Measurements from ENCODE around the gene SFXN3.

The SFXN3 gene

DNA sequence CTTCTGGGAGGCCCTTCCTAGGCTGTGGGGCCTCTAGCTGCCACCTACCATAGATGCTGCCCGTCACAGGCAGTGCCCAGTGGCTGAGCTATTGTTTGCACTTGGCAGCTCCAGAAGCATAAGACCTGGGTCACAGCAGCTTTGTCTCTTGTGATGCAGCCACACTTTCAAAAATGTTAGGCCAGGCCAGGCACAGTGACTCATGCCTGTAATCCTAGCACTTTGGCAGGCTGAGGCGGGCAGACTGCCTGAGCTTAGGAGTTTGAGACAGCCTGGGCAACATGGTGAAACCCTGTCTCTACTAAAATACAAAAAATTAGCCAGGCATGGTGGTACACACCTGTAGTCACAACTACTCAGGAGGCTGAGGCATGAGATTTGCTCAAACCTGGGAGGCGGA is 21.3 kb downstream of the SFXN3 start:
- no peak overlapping the region for H3K4me3 ChIP-seq
- intact Hi-C loops (cut with DNase I; ENCODE audit: low total_unique reads): no loop called here
- no peaks in the 10 kb centered on the region for H3K36me3 ChIP-seq
- DNase-seq: peak; percentile 61 to 78
- H3K9me3 ChIP-seq: no peaks in the 10 kb centered on the region
- H3K4me1 ChIP-seq: peaks cover 0 to 16% (median 9%) of the 10 kb centered on the region in 4 donors
- no peak overlapping the region for H3K27ac ChIP-seq
- peaks cover 3 to 53% of the 10 kb centered on the region in 2 donors for H3K27me3 ChIP-seq
- TF ChIP-seq, protein P1, sequence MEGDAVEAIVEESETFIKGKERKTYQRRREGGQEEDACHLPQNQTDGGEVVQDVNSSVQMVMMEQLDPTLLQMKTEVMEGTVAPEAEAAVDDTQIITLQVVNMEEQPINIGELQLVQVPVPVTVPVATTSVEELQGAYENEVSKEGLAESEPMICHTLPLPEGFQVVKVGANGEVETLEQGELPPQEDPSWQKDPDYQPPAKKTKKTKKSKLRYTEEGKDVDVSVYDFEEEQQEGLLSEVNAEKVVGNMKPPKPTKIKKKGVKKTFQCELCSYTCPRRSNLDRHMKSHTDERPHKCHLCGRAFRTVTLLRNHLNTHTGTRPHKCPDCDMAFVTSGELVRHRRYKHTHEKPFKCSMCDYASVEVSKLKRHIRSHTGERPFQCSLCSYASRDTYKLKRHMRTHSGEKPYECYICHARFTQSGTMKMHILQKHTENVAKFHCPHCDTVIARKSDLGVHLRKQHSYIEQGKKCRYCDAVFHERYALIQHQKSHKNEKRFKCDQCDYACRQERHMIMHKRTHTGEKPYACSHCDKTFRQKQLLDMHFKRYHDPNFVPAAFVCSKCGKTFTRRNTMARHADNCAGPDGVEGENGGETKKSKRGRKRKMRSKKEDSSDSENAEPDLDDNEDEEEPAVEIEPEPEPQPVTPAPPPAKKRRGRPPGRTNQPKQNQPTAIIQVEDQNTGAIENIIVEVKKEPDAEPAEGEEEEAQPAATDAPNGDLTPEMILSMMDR (IDR thresholded peaks at IDR 0.05): no peak

DNA sequence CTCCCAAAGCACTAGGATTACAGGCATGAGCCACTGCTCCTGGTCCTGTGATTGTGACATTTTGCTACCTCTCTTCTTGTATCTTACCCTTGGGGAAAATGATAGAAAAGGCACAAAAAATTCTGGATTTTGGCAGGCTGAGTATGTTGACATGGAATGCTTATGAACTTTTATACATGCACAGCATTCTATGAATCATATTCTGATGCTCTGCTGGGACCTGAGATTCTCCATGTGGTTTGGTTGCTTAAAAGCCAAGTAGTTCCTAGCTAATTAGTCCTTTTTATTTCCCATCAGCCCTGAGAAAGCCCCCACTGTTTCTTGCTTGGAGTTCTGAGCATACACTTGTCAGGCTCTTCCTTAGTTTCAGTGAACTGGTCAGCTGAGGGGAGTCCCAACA is 22.5 kb downstream of the SFXN3 start:
- DNase-seq: no peak
- intact Hi-C loops (cut with DNase I; ENCODE audit: low total_unique reads): no loop called here

DNA sequence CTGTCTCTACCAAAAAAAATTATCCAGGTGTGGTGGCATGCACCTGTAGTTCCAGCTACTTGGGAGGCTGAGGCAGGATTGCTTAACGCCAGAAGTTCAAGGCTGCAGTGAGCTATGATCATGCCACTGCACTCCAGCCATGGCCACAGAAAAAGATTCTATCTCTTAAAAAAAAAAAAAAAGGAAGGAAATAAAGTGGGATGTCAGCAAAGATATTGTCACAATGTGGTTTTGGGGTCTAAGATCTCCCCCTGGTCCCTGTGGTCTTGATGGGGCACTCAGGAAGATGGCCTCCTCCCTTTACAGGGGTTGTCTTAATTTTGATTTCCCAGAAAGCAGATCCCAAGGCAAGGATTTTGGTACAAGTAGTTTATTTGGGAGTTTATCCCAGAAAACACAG is 23.3 kb downstream of the SFXN3 start:
- H3K4me3 ChIP-seq: no peak overlapping the region
- peaks cover 3 to 33% of the 10 kb centered on the region in 2 donors for H3K27me3 ChIP-seq
- no peaks in the 10 kb centered on the region for H3K9me3 ChIP-seq
- no peak overlapping the region for H3K27ac ChIP-seq
- TF ChIP-seq, protein P1 (IDR thresholded peaks at IDR 0.05): no peak
- H3K36me3 ChIP-seq: no peaks in the 10 kb centered on the region
- H3K4me1 ChIP-seq: peaks cover 0 to 12% (median 9%) of the 10 kb centered on the region in 4 donors
- intact Hi-C loops (cut with DNase I; ENCODE audit: low total_unique reads): no loop called here
- DNase-seq: no peak

More for the DNA sequence above, 22.5 kb downstream of the SFXN3 start:
- Histone ChIP-seq H3K36me3 (no peaks in the 10 kb centered on the region), H3K4me3 (no peak overlapping the region), H3K27me3 (peaks cover 3 to 41% of the 10 kb centered on the region in 2 donors), H3K27ac (no peak overlapping the region), H3K9me3 (no peaks in the 10 kb centered on the region), H3K4me1 (peaks cover 0 to 12% (median 9%) of the 10 kb centered on the region in 4 donors)
- TF ChIP-seq, protein P1 (IDR thresholded peaks at IDR 0.05): no peak

DNA sequence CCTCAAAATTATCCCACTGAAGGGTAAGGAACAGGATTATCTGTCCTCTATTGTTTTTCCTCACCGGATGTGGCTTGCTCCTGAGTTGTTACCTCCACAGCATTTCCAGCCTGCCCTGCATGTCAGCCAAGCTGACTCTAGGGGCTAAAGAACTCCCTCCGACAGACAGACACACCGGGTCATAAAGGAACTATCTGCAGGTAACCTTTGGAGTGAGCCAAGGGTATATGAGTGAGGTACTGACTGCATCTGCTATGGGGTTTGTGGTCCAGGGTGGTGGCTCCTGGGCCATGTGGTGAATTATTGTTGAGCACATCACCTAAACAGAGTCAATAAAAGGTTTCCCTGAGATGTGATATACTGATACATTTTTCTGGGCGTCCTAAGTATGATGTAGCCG is 23.8 kb downstream of the SFXN3 start:
- Histone ChIP-seq H3K4me1 (peaks cover 0 to 10% (median 8%) of the 10 kb centered on the region in 4 donors), H3K27me3 (peaks cover 1 to 27% of the 10 kb centered on the region in 2 donors), H3K4me3 (no peak overlapping the region), H3K36me3 (no peaks in the 10 kb centered on the region), H3K27ac (no peak overlapping the region), H3K9me3 (no peaks in the 10 kb centered on the region)
- intact Hi-C loops (cut with DNase I; ENCODE audit: low total_unique reads): no loop called here
- no peak for DNase-seq
- TF ChIP-seq, protein P1 (IDR thresholded peaks at IDR 0.05): no peak

DNA sequence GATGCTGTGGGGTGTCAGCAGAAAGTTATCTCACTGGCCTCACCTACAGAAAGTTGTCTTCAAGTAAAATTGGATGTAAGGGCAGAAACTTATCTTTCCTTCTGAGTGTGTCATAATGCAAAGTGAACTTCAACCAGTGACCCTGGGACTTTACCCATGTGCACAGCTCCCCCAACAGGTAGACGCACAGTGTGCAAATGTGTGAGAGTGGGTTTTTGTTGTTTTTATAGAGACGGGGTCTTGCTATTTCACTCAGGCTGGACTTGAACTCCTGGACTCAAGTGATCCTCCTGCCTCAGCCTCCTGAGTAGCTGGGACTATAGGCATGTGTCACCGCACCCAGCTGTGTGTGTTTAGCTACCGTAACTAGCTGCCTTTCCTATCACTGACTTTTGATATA is 24.4 kb downstream of the SFXN3 start:
- Histone ChIP-seq H3K27ac (no peak overlapping the region), H3K4me3 (no peak overlapping the region), H3K27me3 (peaks cover 0 to 22% of the 10 kb centered on the region in 2 donors), H3K36me3 (no peaks in the 10 kb centered on the region), H3K9me3 (no peaks in the 10 kb centered on the region), H3K4me1 (peaks cover 0 to 9% (median 8%) of the 10 kb centered on the region in 4 donors)
- TF ChIP-seq, protein P1 (IDR thresholded peaks at IDR 0.05): peak in 1 of 2 experiments; percentile 6
- intact Hi-C loops (cut with DNase I; ENCODE audit: low total_unique reads): no loop called here
- no peak for DNase-seq

Data from tibial artery (tissue), 4 donors.